HEK293 (cell line): ENCODE data around the gene MAP3K7.

Experiments
- CTCF ChIA-PET: fragments of 350-600 bp; formaldehyde crosslinking; extraction: SDS; loops from one replicate; lab custom pipeline; 2021; ENCODE audit warnings: antibody characterized with exemption; lab: Yijun Ruan, JAX
- POLR2A ChIA-PET: fragments of 300-600 bp; formaldehyde crosslinking; extraction: SDS; loops from one replicate; lab custom pipeline; 2020; ENCODE audit warnings: antibody characterized with exemption, inconsistent platforms; lab: Yijun Ruan, JAX
- H3K27ac ChIP-seq: fragments of 200-500 bp; sonication (Bioruptor generic); 2 replicates; pipeline ENCODE4 v1.5.1; 2014; ENCODE audit warnings: low read depth, low read length, control low read depth, inconsistent platforms; ENCODE audit errors: extremely low read depth
- H3K36me3 ChIP-seq, 2 experiments: fragments of 200-500 bp in 1 of 2; sonication (Bioruptor generic) in 1 of 2; 1 replicate in 1 of 2; 2 replicates in 1 of 2; pipeline ENCODE4 v1.5.1; 2014 to 2017; ENCODE audit warnings: inconsistent platforms in 2 of 2, low read length in 2 of 2; ENCODE audit not compliant: control insufficient read depth in 2 of 2, insufficient read depth in 1 of 2
- H3K4me1 ChIP-seq: fragments of 200-500 bp; sonication (Bioruptor generic); 2 replicates; pipeline ENCODE4 v1.5.1; 2014; ENCODE audit warnings: mild to moderate bottlenecking, low read length, inconsistent platforms; ENCODE audit not compliant: control insufficient read depth, insufficient read depth
- H3K4me3 ChIP-seq: 2 replicates; pipeline ENCODE4 v1.5.1; 2011; ENCODE audit warnings: low read depth, mild to moderate bottlenecking, control low read depth, low read length, moderate library complexity
- H3K9me3 ChIP-seq: fragments of 200-500 bp; sonication (Bioruptor generic); 2 replicates; pipeline ENCODE4 v1.5.1; 2014; ENCODE audit warnings: low read depth, low read length, inconsistent platforms; ENCODE audit not compliant: control insufficient read depth, insufficient read depth
- EGR2 ChIP-seq: fragments of 450-650 bp; formaldehyde crosslinking; IDR thresholded peaks from 2 replicates; pipeline ENCODE4 v1.5.1; 2016; ENCODE audit warnings: low read depth, missing biosample characterization, missing genetic modification characterization
- GLI2 ChIP-seq: fragments of 450-650 bp; formaldehyde crosslinking; IDR thresholded peaks from 2 replicates; pipeline ENCODE4; 2017; ENCODE audit warnings: missing biosample characterization, missing genetic modification characterization, low read depth, borderline replicate concordance
- PRDM4 ChIP-seq: fragments of 450-650 bp; formaldehyde crosslinking; IDR thresholded peaks from 2 replicates; pipeline ENCODE4 v1.5.1; 2017; ENCODE audit warnings: missing biosample characterization, missing genetic modification characterization
- ZBTB10 ChIP-seq: fragments of 450-650 bp; formaldehyde crosslinking; IDR thresholded peaks from 2 replicates; pipeline ENCODE4 v1.5.1; 2016; ENCODE audit warnings: missing biosample characterization, missing genetic modification characterization
- ZFHX2 ChIP-seq: fragments of 450-650 bp; formaldehyde crosslinking; conservative IDR thresholded peaks from 2 replicates; pipeline ENCODE4 v1.5.1; 2016; ENCODE audit warnings: missing biosample characterization, missing genetic modification characterization
- ZNF140 ChIP-seq: fragments of 450-650 bp; formaldehyde crosslinking; IDR thresholded peaks from 2 replicates; pipeline ENCODE4 v1.5.1; 2016; ENCODE audit warnings: missing biosample characterization, missing genetic modification characterization
- ZNF211 ChIP-seq: fragments of 450-650 bp; formaldehyde crosslinking; IDR thresholded peaks from 2 replicates; pipeline ENCODE4 v1.5.1; 2016; ENCODE audit warnings: low read depth, missing biosample characterization, missing genetic modification characterization
- ZNF214 ChIP-seq: fragments of 450-650 bp; formaldehyde crosslinking; IDR thresholded peaks from 2 replicates; pipeline ENCODE4 v1.5.1; 2017; ENCODE audit warnings: missing biosample characterization, mild to moderate bottlenecking, missing genetic modification characterization, borderline replicate concordance
- ZNF449 ChIP-seq: fragments of 450-650 bp; formaldehyde crosslinking; IDR thresholded peaks from 2 replicates; pipeline ENCODE4 v1.5.1; 2017; ENCODE audit warnings: missing biosample characterization, mild to moderate bottlenecking, missing genetic modification characterization, moderate library complexity
- ZNF48 ChIP-seq: fragments of 450-650 bp; formaldehyde crosslinking; IDR thresholded peaks from 2 replicates; pipeline ENCODE4 v1.5.1; 2016; ENCODE audit warnings: missing biosample characterization, missing genetic modification characterization
- ZNF549 ChIP-seq: fragments of 450-650 bp; IDR thresholded peaks from 2 replicates; pipeline ENCODE4 v1.5.1; 2018; ENCODE audit warnings: missing biosample characterization, missing genetic modification characterization, mild to moderate bottlenecking, inconsistent platforms, moderate library complexity
- ZNF76 ChIP-seq: fragments of 450-650 bp; formaldehyde crosslinking; IDR thresholded peaks from 2 replicates; pipeline ENCODE4; 2016; ENCODE audit warnings: low read depth, missing biosample characterization, missing genetic modification characterization, borderline replicate concordance
- TF ChIP-seq, protein P1 (sequence below): fragments of 450-650 bp; formaldehyde crosslinking; IDR thresholded peaks from 2 replicates; pipeline ENCODE4 v1.5.0; 2017; ENCODE audit warnings: missing biosample characterization, missing genetic modification characterization, borderline replicate concordance
- TF ChIP-seq, protein P2 (sequence below): fragments of 450-650 bp; IDR thresholded peaks from 2 replicates; pipeline ENCODE4 v1.5.1; 2018; ENCODE audit warnings: missing biosample characterization, mild to moderate bottlenecking, missing genetic modification characterization

MAP3K7 gene

GRCh38 chr6:90559931-90560330, 26.9 kb downstream of the MAP3K7 start:
- Histone ChIP-seq H3K36me3 (peaks cover 28 to 74% of the 10 kb centered on the region in 2 experiments), H3K4me3 (no peak overlapping the region), H3K9me3 (no peaks in the 10 kb centered on the region), H3K27ac (no peak overlapping the region), H3K4me1 (no peaks in the 10 kb centered on the region)
- CTCF ChIA-PET = no interaction called here
- POLR2A ChIA-PET = no interaction called here
- TF ChIP-seq ZNF449 (tag by site-specific recombination) (no peak), EGR2 (tag by site-specific recombination) (peak; percentile 72), ZNF211 (tag by site-specific recombination) (no peak), PRDM4 (tag by site-specific recombination) (peak; percentile 35; the same call in 1 of the 2 replicates), ZBTB10 (tag by site-specific recombination) (no peak), ZNF549 (tag by site-specific recombination) (peak; percentile 84), ZNF214 (no peak), ZNF48 (tag by site-specific recombination) (no peak), ZNF76 (tag by site-specific recombination) (no peak), GLI2 (tag by site-specific recombination) (no peak), ZFHX2 (tag by site-specific recombination) (peak; percentile 89), ZNF140 (tag by site-specific recombination) (no peak)
- TF ChIP-seq, protein P1, sequence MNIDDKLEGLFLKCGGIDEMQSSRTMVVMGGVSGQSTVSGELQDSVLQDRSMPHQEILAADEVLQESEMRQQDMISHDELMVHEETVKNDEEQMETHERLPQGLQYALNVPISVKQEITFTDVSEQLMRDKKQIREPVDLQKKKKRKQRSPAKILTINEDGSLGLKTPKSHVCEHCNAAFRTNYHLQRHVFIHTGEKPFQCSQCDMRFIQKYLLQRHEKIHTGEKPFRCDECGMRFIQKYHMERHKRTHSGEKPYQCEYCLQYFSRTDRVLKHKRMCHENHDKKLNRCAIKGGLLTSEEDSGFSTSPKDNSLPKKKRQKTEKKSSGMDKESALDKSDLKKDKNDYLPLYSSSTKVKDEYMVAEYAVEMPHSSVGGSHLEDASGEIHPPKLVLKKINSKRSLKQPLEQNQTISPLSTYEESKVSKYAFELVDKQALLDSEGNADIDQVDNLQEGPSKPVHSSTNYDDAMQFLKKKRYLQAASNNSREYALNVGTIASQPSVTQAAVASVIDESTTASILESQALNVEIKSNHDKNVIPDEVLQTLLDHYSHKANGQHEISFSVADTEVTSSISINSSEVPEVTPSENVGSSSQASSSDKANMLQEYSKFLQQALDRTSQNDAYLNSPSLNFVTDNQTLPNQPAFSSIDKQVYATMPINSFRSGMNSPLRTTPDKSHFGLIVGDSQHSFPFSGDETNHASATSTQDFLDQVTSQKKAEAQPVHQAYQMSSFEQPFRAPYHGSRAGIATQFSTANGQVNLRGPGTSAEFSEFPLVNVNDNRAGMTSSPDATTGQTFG (tag by site-specific recombination) = no peak
- TF ChIP-seq, protein P2, sequence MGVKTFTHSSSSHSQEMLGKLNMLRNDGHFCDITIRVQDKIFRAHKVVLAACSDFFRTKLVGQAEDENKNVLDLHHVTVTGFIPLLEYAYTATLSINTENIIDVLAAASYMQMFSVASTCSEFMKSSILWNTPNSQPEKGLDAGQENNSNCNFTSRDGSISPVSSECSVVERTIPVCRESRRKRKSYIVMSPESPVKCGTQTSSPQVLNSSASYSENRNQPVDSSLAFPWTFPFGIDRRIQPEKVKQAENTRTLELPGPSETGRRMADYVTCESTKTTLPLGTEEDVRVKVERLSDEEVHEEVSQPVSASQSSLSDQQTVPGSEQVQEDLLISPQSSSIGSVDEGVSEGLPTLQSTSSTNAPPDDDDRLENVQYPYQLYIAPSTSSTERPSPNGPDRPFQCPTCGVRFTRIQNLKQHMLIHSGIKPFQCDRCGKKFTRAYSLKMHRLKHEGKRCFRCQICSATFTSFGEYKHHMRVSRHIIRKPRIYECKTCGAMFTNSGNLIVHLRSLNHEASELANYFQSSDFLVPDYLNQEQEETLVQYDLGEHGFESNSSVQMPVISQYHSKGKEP (tag by site-specific recombination) = 0 out of 2 replicates have a peak, but pooled peaks have one; percentile 36
